HG03442 (cell line): Measurements from ENCODE around the gene STRN3.

Experiments
- ATAC-seq: cut with Tn5 transposase; IDR thresholded peaks from one replicate; pipeline ENCODE4 v1.9.1; 2021; ENCODE audit warnings: mild to moderate bottlenecking, moderate library complexity; ENCODE audit not compliant: unreplicated experiment

STRN3 gene

DNA sequence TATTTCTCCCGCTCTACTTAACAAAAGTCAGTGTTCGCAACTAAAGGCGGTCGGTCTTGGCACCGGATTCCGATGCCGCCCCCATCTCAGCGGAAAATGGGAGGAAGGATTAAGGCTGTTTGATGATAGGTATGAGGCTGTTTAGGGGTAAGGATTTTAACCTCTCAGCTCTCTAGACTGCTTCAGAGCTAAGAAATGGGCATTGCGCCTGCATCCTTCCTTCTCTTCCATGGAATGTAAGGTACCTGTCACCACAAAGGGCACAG, 150.5 kb downstream of the STRN3 start:
- ATAC-seq = no peak

DNA sequence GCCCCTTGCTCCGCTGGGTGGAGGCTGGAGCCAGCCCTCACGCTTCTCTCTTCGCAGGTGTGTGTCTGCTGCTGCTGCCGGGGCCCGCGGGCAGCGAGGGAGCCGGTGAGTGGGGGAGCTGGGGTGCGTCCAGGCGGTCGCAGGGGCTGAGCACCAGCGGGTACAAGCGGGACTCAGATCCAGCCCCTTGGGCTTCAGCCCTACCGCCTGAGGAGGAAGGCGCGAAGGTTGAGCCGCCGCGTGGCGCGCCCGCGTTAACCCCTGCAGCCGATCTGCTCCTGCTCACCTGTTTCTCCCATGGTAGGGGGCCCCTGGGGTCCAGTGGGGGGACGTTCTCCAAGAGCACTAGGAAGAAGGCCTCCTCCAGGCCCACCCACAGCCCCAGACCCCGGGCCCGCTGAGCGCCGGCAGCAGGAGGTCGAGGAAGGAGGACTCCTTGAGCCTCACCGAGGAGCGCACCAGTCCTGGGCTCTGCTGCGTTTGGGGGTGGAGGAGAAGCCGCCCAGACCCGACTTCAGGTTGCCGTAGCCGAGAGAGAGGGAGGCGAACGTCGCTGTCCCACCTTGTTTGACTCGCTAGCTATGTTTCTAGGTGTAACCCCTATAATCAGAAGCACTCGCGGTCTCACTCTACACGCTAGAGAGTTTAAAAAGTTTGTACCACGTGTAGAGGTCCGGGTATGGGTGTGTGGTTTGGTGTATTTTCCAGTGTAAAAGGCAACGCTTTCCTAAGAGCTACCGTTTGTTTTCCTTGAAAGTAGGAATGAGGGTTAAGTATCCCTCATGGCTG, 151.0 kb downstream of the STRN3 start:
- peak; percentile 31 for ATAC-seq

DNA sequence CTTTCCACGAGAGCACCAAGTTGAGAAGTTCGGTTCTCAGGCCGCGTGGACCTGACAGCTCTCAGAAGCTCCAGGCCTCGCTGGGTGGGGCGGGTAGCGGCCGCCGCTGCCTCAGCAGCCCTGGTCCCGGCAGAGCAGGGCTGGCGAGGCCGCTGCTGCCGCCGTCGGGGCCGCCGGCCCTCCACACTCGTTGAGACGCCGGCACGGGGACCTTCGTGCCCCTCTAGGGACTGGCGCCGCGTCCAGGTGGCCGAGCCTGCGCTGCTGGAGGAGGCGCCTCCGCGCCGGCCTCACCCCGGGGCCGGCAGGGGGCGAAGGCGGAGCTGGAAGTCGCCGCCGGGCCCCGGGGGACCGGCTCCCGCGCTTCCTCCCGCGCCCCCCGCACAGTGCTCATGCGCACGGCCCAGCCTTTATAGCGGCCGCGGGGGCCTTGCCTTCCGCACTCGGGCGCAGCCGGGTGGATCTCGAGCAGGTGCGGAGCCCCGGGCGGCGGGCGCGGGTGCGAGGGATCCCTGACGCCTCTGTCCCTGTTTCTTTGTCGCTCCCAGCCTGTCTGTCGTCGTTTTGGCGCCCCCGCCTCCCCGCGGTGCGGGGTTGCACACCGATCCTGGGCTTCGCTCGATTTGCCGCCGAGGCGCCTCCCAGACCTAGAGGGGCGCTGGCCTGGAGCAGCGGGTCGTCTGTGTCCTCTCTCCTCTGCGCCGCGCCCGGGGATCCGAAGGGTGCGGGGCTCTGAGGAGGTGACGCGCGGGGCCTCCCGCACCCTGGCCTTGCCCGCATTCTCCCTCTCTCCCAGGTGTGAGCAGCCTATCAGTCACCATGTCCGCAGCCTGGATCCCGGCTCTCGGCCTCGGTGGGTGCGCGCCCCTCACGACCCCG, 151.8 kb downstream of the STRN3 start, which contains the start of gene COCH:
TSS of gene COCH (plus strand) at position 440 of the 879 bp plus-strand sequence. CDS start at position 820, 380 bp downstream.
- ATAC-seq = peak; percentile 65

DNA sequence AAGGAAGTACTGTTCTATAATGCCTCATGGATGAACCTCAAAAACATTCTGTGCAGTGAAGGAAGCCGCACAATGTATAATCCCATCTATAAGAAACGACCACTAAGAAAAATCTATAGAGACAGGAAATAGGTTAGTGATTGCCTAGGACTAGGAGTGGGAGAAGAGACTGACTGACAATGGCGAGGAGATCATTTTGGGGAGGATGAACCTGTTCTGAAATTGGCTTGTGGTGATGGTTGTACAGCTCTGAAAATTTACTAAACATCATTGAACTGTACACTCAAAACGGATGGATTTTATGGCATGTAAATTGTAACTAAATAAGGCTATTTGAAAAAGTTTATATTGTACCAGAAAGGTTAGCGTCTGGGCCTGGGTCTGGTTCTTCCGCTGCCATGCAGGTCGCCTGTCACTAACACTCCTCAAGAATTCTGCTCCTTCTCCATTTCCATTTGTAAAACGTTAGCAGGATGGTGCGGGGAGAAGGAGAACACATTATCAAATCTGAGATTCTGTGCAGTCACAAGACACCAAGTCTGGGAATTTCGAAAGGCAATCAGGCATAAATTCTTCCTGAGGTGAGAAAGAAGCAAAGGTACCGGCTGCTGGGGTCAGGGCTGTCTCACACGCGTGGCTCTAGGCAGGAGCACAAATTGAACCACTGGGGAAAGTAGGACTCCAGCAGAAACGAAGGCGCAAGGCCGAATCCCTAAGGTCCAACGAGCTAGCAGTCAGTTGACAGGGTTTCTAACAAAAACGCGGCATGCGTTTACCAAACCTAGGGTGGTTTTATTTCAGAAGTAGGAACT, 152.7 kb downstream of the STRN3 start:
- ATAC-seq = no peak

DNA sequence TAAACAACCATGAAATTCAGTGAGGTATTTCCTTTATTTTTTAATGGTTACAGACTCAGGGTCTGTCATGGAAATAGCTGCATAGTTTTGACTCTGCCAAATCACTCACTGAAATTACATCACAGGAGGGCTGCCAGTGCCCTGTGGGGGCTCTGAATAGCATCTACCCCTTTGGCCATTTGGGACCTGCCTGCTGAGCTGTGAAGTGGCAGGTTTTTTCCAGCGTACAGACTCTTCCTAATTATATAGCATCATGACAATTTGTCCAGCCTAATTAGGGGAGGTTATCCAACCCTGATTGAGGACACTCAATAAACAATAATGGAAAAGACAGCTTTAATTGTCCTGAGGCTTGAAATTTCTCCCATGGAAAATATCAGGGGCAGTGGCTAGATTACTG, 153.6 kb downstream of the STRN3 start:
- ATAC-seq = no peak

DNA sequence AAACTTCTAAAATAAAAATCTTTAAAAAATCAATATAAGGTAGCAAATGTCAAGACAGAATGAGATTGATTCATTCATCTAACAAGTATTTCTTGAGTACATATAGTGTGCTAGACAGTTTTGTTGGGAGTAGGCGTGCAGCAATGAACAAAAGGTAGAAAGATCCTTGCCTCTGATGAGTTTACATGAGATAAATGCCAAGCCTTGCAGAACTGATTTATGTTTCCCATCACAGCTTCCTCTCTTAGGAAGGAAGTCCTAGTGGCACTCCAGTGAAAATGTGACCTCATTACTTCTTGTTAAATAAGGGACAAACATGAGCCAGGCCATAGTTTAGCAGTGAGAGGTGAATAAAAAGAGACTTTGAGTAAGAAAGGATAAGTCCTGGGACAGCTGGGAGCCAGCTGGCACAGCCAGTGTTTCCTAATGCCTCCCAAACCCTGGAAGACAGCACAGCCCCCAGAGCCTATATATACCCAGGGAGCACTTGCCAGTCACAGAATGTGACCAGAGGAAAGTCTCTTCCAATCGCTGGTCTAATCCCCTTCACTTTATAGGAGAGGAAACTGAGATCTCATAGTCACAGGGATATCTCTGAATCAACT, 156.5 kb downstream of the STRN3 start:
- ATAC-seq = no peak

DNA sequence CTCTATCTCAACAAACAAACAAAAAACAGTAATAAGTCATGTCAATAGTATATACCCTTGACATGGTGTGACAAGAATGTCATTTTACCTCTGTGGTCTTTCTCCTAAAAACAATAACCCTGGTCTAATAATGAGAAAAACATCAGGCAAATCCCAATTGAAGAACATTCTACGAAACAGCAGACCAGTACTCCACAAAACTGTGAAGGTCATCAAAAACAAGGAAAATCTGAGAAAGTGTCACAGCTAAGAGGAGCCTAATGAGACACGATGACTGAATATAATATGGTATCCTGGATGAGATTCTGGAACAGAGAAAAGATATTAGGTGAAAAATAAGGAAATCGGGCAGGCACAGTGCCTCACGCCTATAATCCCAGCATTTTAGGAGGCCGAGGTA, 157.4 kb downstream of the STRN3 start:
- ATAC-seq = no peak

DNA sequence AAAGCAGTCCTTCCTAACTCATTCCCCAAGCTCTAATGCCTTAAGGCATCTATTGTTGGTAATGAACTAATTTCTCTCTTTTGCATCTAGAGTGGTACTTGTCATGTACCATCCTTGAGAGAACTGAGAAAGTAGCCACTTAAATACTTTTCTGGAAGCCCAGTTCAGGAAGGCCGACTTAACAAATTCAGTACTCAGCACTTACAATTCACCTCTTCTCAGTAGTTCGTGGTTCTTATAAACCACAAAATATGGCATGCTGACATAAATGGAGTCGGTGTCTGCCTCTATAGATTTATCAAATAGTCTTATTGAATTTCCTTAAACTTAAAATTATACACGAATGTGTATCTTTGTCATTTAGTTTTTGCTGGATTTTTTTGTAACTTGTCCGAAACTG, 161.2 kb downstream of the STRN3 start:
- ATAC-seq = no peak

DNA sequence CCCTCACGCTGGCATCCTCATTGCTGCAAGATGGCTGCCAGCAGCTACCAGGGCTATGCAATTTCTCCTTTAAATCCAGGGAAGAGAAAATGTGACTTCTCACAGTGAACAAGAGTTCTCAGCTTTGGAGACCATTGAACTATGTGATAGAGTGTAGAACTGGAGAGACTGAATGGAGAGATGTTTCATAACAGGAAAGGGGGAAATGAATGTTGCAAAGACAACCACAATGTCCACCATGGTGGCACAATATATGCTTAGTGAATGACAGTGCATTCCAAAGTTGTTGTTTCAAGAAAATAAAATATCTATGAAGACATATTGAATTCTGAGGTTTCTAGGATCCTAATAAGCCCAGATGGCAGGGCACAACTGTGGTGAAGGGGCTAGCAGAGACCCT, 165.0 kb downstream of the STRN3 start:
- no peak for ATAC-seq

DNA sequence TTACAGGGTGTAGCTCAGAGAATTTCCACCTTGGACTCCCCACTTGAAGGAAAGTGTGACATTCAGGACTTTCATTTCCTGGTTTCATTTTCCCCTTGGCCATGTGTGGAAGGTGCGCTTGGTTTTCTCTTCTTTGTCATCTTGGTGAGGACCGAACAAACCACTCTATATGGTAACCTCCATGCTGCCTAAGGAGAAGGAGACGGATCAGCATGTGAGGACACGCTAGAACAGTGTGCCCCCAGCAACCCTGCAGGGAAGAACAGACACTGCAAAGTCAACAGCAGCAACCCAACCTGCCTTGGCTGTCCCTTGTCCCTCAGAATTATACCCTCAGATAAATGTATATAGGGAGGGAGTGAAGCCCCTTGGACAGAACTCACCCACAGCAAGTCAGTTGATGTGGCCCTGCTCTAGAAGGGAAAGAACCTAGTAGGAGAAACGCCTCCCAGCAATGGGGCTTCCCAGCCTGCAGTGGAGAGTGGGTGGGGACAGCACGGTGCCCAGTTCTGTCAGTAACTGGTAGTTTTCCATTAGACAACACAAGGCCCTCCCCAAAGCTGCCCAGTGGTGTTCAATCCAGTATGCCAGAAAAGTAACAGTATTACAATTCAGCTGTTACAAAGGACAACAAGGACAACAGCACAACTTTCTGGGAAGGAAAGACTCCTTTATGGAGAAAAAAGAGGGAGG, 170.7 kb downstream of the STRN3 start:
- ATAC-seq = peak; percentile 89

DNA sequence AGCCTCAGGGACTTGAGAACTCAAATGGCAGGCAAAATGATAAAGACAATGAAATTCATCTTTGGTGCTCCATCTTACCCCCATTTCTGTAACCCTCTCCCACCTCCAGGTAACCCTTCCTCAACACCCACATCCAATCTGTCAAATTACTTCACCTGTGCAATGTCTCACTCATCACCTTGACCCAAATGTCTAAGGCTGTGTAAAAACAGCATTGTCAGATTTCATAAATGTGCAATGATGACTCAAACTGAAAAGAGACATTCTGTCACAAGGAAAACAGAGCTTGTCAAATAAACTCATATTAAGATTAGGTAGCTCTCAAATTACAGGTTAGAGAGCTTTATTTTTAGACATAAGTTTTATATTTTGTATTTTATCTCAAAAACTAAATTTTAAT, 171.7 kb downstream of the STRN3 start:
- no peak for ATAC-seq

DNA sequence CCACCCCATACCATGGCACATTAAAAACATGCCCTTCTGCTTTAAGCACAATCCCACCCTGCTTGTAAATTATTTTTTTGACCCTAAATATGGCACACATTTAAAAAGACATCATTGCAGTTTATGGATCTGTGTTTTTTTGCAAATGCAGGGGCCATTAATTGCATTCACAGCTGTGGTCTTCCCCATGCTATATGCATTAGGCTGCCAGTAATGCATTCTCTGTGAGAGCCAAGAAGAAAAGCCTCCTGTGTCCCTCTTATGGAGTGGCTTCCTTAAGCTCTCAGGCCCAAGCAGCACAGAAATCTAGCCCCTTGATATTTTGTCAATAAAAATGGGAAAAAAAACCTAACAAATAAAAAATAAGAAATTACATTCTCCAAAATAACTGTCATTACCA, 172.2 kb downstream of the STRN3 start:
- ATAC-seq = no peak

DNA sequence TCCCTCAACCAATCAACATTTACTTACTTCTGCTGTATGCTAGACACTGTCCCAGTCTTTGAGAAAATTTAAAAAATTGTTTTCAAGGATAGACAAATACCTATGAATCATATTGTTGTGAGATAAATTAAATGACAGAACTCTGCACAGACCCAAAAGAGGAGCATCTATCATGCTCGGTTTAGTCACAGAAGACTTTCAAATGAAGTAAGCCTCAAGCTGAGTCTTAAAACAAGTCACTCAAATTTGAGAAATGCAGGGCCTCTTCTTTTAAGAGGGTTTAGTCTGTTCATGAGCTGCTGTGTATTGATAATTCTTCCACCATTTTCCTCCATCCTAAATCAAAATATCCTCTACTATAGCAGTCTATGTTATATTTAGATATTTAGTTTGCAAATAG, 176.2 kb downstream of the STRN3 start:
- ATAC-seq = no peak

DNA sequence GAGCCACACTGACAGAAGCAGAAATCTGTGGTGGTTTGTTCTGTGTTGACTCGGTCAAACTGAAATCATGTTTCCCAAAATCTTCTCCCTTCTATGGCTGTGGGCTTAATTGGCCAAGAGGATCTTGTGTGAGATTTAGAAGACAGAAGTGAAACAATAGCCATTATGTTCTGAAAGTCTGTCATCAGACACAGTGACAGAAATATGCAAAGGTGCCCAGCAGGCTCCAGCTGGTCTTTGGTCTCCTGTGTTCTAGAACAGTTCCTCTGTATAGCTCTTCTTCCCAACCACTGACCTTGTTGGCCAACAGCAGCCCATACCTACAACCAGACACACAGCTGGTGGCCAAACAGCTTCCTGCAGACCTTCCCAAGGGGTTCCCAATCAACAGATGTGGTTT, 176.8 kb downstream of the STRN3 start:
- peak; percentile 93 for ATAC-seq

DNA sequence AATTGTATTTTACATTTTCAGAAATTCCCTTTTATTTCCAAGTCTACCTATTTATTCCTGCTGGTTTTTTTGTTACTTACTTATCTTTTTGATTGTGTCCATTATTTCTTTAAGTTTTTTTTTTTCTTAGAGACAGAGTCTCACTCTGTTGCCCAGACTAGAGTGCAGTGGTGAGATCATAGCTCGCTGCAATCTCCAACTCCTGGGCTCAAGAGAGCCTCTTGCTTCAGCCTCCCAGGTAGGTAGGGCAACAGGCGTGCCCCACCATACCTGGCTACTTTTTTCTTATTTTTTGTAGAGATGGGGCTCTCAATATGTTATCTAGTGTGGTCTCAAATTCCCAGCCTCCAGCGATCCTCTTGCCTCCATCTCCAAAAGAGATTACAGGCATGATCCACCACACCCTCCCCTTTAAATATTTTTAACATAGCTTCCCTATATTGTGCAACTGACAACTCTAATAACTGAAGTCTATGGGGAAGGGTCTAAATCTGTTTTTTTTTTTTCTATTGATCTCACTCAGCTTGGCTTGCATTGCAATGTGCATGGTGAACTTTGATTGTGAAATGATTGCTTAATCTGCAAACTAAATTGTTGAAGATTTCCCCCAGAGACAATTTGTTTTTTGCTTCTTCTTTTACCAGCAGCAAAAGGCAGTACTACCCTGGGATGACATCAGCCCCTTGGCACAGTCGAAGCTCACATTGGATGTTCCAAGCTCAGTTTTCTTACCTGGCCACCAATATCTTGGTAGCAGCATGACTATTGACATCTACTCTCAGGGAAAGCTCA, 177.5 kb downstream of the STRN3 start:
- ATAC-seq = no peak
